Stimulated activated CD4-positive, alpha-beta T cell treated with anti-CD3 and anti-CD28 coated beads, Interleukin-12 subunit alpha, Interleukin-12 subunit beta, amount 100 ng/mL, for 48 hours (primary cell): Measurements from ENCODE around the gene TSLP.

Experiments used
- DNase-seq, 3 donors: peaks; one replicate each; pipeline ENCODE4 v3.0.0-alpha.2; 2020; ENCODE audit warnings: low read depth in 2 of 3, low spot score in 1 of 3

The TSLP gene

GRCh38 chr5:111071413-111071812, at the start of gene TSLP:
TSS of gene TSLP (plus strand) at chr5:111071713. CDS start at chr5:111071891, 178 bp downstream.
- no peak for DNase-seq

- no peak for DNase-seq
Measured at GRCh38 chr5:111022301-111022700, 49.2 kb upstream of the TSLP start.

GRCh38 chr5:111028865-111029264, 42.6 kb upstream of the TSLP start:
- no peak for DNase-seq

- DNase-seq, result no peak
Measured at GRCh38 chr5:111043712-111044506, 27.6 kb upstream of the TSLP start.

GRCh38 chr5:111058064-111058463, 13.4 kb upstream of the TSLP start:
- no peak for DNase-seq

GRCh38 chr5:111060169-111060568, 11.3 kb upstream of the TSLP start:
- DNase-seq, result no peak

- no peak for DNase-seq
Measured at GRCh38 chr5:111061618-111062017, 9.9 kb upstream of the TSLP start.

- no peak for DNase-seq
Measured at GRCh38 chr5:111063709-111064322, 7.7 kb upstream of the TSLP start.

GRCh38 chr5:111066261-111066938, 5.1 kb upstream of the TSLP start:
- DNase-seq, result no peak

GRCh38 chr5:111068213-111068612, 3.3 kb upstream of the TSLP start:
- no peak for DNase-seq

- no peak for DNase-seq
Measured at GRCh38 chr5:111069839-111070238, 1.7 kb upstream of the TSLP start.

- peak in 2 of 3 donors; percentile 15 to 22 for DNase-seq
Measured at GRCh38 chr5:111070272-111071134, 1.0 kb upstream of the TSLP start.

- peak in 1 of 3 donors; percentile 58 for DNase-seq
Measured at GRCh38 chr5:111072949-111073682, 1.6 kb downstream of the TSLP start.

- DNase-seq, result no peak
Measured at GRCh38 chr5:111074244-111074643, 2.7 kb downstream of the TSLP start.

- DNase-seq, result no peak
Measured at GRCh38 chr5:111075520-111075919, 4.0 kb downstream of the TSLP start.

- no peak for DNase-seq
Measured at GRCh38 chr5:111076091-111076490, 4.6 kb downstream of the TSLP start.

GRCh38 chr5:111077678-111078077, 6.2 kb downstream of the TSLP start:
- no peak for DNase-seq

- DNase-seq, result no peak
Measured at GRCh38 chr5:111079846-111080245, 8.3 kb downstream of the TSLP start.

- DNase-seq, result no peak
Measured at GRCh38 chr5:111083323-111083722, 11.8 kb downstream of the TSLP start.

GRCh38 chr5:111092062-111092853, 20.7 kb downstream of the TSLP start, which contains the start of gene WDR36:
TSS of gene WDR36 (plus strand) at chr5:111092348. CDS start at chr5:111092457, 109 bp downstream.
- DNase-seq, result peak; percentile 86 to 91 (median 87)
